ENCODE results near the gene RNASEH2A.
"Not testable (repeated sequence)": the region's sequence is repeated elsewhere in the genome, so short reads cannot be mapped to it uniquely, and the experiment has no call there.

Gene RNASEH2A

GRCh38 chr19:12833738-12834565, 27.6 kb downstream of the RNASEH2A start:
- DNase-seq (ENCODE audit: low read depth), result no peak

- DNase-seq (ENCODE audit: low read depth), result no peak
Measured at GRCh38 chr19:12834566-12834943, 28.2 kb downstream of the RNASEH2A start, which contains the start of gene RTBDN. RTBDN (minus strand) TSS chr19:12834579; CDS start chr19:12829979, 4,600 bp downstream.

- no peak for DNase-seq (ENCODE audit: low read depth)
Measured at GRCh38 chr19:12834976-12835757, 28.8 kb downstream of the RNASEH2A start.

- DNase-seq (ENCODE audit: low read depth), result no peak
Measured at GRCh38 chr19:12836529-12836863, 30.1 kb downstream of the RNASEH2A start.

GRCh38 chr19:12837225-12837624, 30.8 kb downstream of the RNASEH2A start:
- DNase-seq (ENCODE audit: low read depth), result no peak

GRCh38 chr19:12838182-12838885, 31.9 kb downstream of the RNASEH2A start, which contains the start of gene MAST1:
MAST1 (plus strand) TSS chr19:12838515; CDS start chr19:12838573, 58 bp downstream.
- DNase-seq (ENCODE audit: low read depth), result no peak

- no peak for DNase-seq (ENCODE audit: low read depth)
Measured at GRCh38 chr19:12838886-12839756, 32.7 kb downstream of the RNASEH2A start.

GRCh38 chr19:12840091-12841079, 34.0 kb downstream of the RNASEH2A start:
- no peak for DNase-seq (ENCODE audit: low read depth)

- DNase-seq (ENCODE audit: low read depth), result no peak
Measured at GRCh38 chr19:12841094-12841493, 34.7 kb downstream of the RNASEH2A start.

- DNase-seq (ENCODE audit: low read depth), result no peak
Measured at GRCh38 chr19:12842511-12842910, 36.1 kb downstream of the RNASEH2A start.

GRCh38 chr19:12843328-12843727, 36.9 kb downstream of the RNASEH2A start:
- no peak for DNase-seq (ENCODE audit: low read depth)

GRCh38 chr19:12843999-12844732, 37.8 kb downstream of the RNASEH2A start:
- DNase-seq (ENCODE audit: low read depth), result no peak

GRCh38 chr19:12846613-12847012, 40.2 kb downstream of the RNASEH2A start:
- DNase-seq (ENCODE audit: low read depth), result not testable (repeated sequence)

- peak; percentile 78 for DNase-seq (ENCODE audit: low read depth)
Measured at GRCh38 chr19:12847159-12848139, 41.1 kb downstream of the RNASEH2A start.

- DNase-seq (ENCODE audit: low read depth), result no peak
Measured at GRCh38 chr19:12856653-12857052, 50.3 kb downstream of the RNASEH2A start.

- DNase-seq (ENCODE audit: low read depth), result no peak
Measured at GRCh38 chr19:12858041-12858928, 51.9 kb downstream of the RNASEH2A start.

GRCh38 chr19:12859546-12859945, 53.2 kb downstream of the RNASEH2A start:
- no peak for DNase-seq (ENCODE audit: low read depth)
